PC-3 (cell line): ENCODE measurements around the gene FOXD2. TPM values are rescaled to one million over a fixed set of nuclear protein-coding genes. Genes with fewer than 3 reads are reported as not detected.

Source experiments
- ATAC-seq: fragments of 200-7000 bp; cut with Tn5 transposase; 2 replicates; pipeline ENCODE4 v1.9.1; 2020; ENCODE audit warnings: mild to moderate bottlenecking, moderate library complexity
- BruUV-seq: library from RNA; stranded (reverse); fragments of 400-500 nt; replicated peaks from 2 replicates; lab custom pipeline; 2021; lab: Mats Ljungman, UMichigan
- CTCF ChIA-PET: fragments of 300-600 bp; sonication (Branson Sonifier 250); formaldehyde crosslinking; loops from one replicate; lab custom pipeline; 2022; ENCODE audit warnings: antibody characterized with exemption; lab: Charles Lee
- POLR2A ChIA-PET: fragments of 300-600 bp; sonication (Branson Sonifier 250); formaldehyde crosslinking; loops from one replicate; lab custom pipeline; 2022; ENCODE audit warnings: antibody characterized with exemption; ENCODE audit not compliant: unreplicated experiment; lab: Charles Lee
- DNase-seq: peaks from one replicate; pipeline ENCODE4 v3.0.0-alpha.2; 2015
- H2AFZ ChIP-seq: fragments of 300-600 bp; sonication (generic); 2 replicates; pipeline ENCODE4 v1.6.0; 2016; ENCODE audit warnings: antibody characterized with exemption, low read length
- H3F3A ChIP-seq: fragments of 300-600 bp; sonication (generic); one replicate; pipeline ENCODE4 v1.6.0; 2017; ENCODE audit warnings: antibody characterized with exemption, low read length, control low read depth, mild to moderate bottlenecking; ENCODE audit not compliant: unreplicated experiment
- H3K27ac ChIP-seq: fragments of 300-600 bp; sonication (generic); 2 replicates; pipeline ENCODE4 v1.5.1; 2016; ENCODE audit warnings: mild to moderate bottlenecking, low read length
- H3K27me3 ChIP-seq: fragments of 300-600 bp; sonication (generic); 2 replicates; pipeline ENCODE4 v1.6.1; 2016; ENCODE audit warnings: low read length, mixed read lengths
- H3K36me3 ChIP-seq: fragments of 300-600 bp; sonication (generic); 2 replicates; pipeline ENCODE4 v1.6.1; 2016; ENCODE audit warnings: low read depth, mixed run types, low read length, mixed read lengths
- H3K4me1 ChIP-seq: fragments of 300-600 bp; sonication (generic); 2 replicates; pipeline ENCODE4 v1.5.1; 2016; ENCODE audit warnings: low read length; ENCODE audit not compliant: insufficient read depth
- H3K4me2 ChIP-seq: fragments of 300-600 bp; sonication (generic); 2 replicates; pipeline ENCODE4 v1.6.0; 2016; ENCODE audit warnings: low read length
- H3K4me3 ChIP-seq: fragments of 300-600 bp; sonication (generic); 2 replicates; pipeline ENCODE4 v1.5.1; 2016; ENCODE audit warnings: mild to moderate bottlenecking, low read length, mixed read lengths
- H3K79me2 ChIP-seq: fragments of 300-600 bp; sonication (generic); 2 replicates; pipeline ENCODE4 v1.6.1; 2017; ENCODE audit warnings: low read length, mixed read lengths
- H3K9ac ChIP-seq: fragments of 300-600 bp; sonication (generic); 2 replicates; pipeline ENCODE4 v1.6.0; 2016; ENCODE audit warnings: mild to moderate bottlenecking, low read length
- H3K9me2 ChIP-seq: fragments of 300-600 bp; sonication (generic); replicated peaks from 2 replicates; pipeline ENCODE4 v1.6.1; 2016; ENCODE audit warnings: mixed run types, low read length, mixed read lengths
- H3K9me3 ChIP-seq: fragments of 300-600 bp; sonication (generic); 2 replicates; pipeline ENCODE4 v1.6.1; 2016; ENCODE audit warnings: low read length, mixed read lengths
- H4K20me1 ChIP-seq: fragments of 300-600 bp; sonication (generic); 2 replicates; pipeline ENCODE4 v1.6.1; 2016; ENCODE audit warnings: low read length, mixed read lengths
- CTCF ChIP-seq: fragments of 300-600 bp; sonication (generic); conservative IDR thresholded peaks from 2 replicates; pipeline ENCODE4 v1.5.1; 2017; ENCODE audit warnings: antibody characterized with exemption, low read depth, mild to moderate bottlenecking, low read length
- EZH2 ChIP-seq: fragments of 300-600 bp; sonication (generic); IDR thresholded peaks from one replicate; pipeline ENCODE4 v1.6.1; 2017; ENCODE audit warnings: antibody characterized with exemption, mild to moderate bottlenecking, low read length; ENCODE audit not compliant: unreplicated experiment
- EZH2phosphoT487 ChIP-seq: fragments of 300-600 bp; sonication (generic); IDR thresholded peaks from 2 replicates; pipeline ENCODE4 v1.6.1; 2018; ENCODE audit warnings: mild to moderate bottlenecking, antibody characterized with exemption, low read length, borderline replicate concordance
- intact Hi-C: fragments of 100-400 bp; cut with micrococcal nuclease; formaldehyde crosslinking; loops from 2 replicates; pipeline ENCODE4 v1.9.0; 2023
- total RNA-seq: library from RNA; depleted of rRNA; stranded (reverse); fragments of >200 nt; gene quantifications from 2 replicates; pipeline ENCODE4 v1.2.3, GENCODE V29; 2014

The FOXD2 gene
- total RNA-seq, 1 experiment from 2014 or later, result 0.80 TPM

- intact Hi-C loops, result loop anchor here (1.0 kb wide), 2 partner anchors 35 to 245 kb away; no protein-coding TSS in a partner anchor
- H3K9ac ChIP-seq, result no peak overlapping the region
- no peaks in the 10 kb centered on the region for H3F3A ChIP-seq
- no peaks in the 10 kb centered on the region for H3K9me2 ChIP-seq
- POLR2A ChIA-PET, result no interaction called here
- H3K27me3 ChIP-seq, result no peaks in the 10 kb centered on the region
- H3K4me3 ChIP-seq, result no peak overlapping the region
- H3K36me3 ChIP-seq, result no peaks in the 10 kb centered on the region
- TF ChIP-seq EZH2phosphoT487 (no peak), CTCF (no peak), EZH2 (no peak)
- no peak overlapping the region for H3K4me2 ChIP-seq
- CTCF ChIA-PET, result interaction anchor here (0.6 to 0.7 kb wide), 2 partner anchors 228 to 302 kb away, joined by 3 read pairs; no protein-coding TSS in a partner anchor
- no peak overlapping the region for H2AFZ ChIP-seq
- no peak overlapping the region for H3K27ac ChIP-seq
- no TSS peak for BruUV-seq
- H3K9me3 ChIP-seq, result no peaks in the 10 kb centered on the region
- ATAC-seq (no peak), DNase-seq (no peak)
- no peaks in the 10 kb centered on the region for H4K20me1 ChIP-seq
- no peaks in the 10 kb centered on the region for H3K79me2 ChIP-seq
- H3K4me1 ChIP-seq, result no peaks in the 10 kb centered on the region
These were observed 14.0 kb upstream of the FOXD2 start for GRCh38 chr1:47423872-47424271.

- intact Hi-C loops, result loop anchor here (1.0 kb wide), 2 partner anchors 35 to 245 kb away; no protein-coding TSS in a partner anchor
- DNase-seq, result peak; percentile 82
- no TSS peak for BruUV-seq
- no peak overlapping the region for H3K4me3 ChIP-seq
- no peaks in the 10 kb centered on the region for H3K9me2 ChIP-seq
- H3K79me2 ChIP-seq, result no peaks in the 10 kb centered on the region
- H4K20me1 ChIP-seq, result no peaks in the 10 kb centered on the region
- no peak overlapping the region for H2AFZ ChIP-seq
- CTCF ChIA-PET, result interaction anchor here (0.5 to 0.9 kb wide), 5 partner anchors 13 to 690 kb away, joined by 3 to 5 read pairs (median 3); partner anchors contain the start of gene FOXD2
- no peak overlapping the region for H3K9ac ChIP-seq
- no peak overlapping the region for H3K27ac ChIP-seq
- no peaks in the 10 kb centered on the region for H3K27me3 ChIP-seq
- no peak overlapping the region for H3K4me2 ChIP-seq
- H3K4me1 ChIP-seq, result no peaks in the 10 kb centered on the region
- no peaks in the 10 kb centered on the region for H3F3A ChIP-seq
- H3K36me3 ChIP-seq, result no peaks in the 10 kb centered on the region
- ATAC-seq, result peak; percentile 90
- TF ChIP-seq EZH2phosphoT487 (no peak), CTCF (peak; percentile 96), EZH2 (no peak)
- H3K9me3 ChIP-seq, result no peaks in the 10 kb centered on the region
- POLR2A ChIA-PET, result interaction anchor here (0.7 kb wide), 1 partner anchor 13 kb away, joined by 5 read pairs; no protein-coding TSS in a partner anchor
These were observed 13.4 kb upstream of the FOXD2 start for GRCh38 chr1:47424336-47424982.

- ChIA-PET POLR2A (no interaction called here), CTCF (interaction anchor here (1.2 to 1.8 kb wide), 3 partner anchors 221 to 295 kb away, joined by 4 to 28 read pairs (median 6); no protein-coding TSS in a partner anchor)
- no peak overlapping the region for H3K4me3 ChIP-seq
- no peak overlapping the region for H3K4me2 ChIP-seq
- H3K27ac ChIP-seq, result no peak overlapping the region
- intact Hi-C loops, result loop anchor here (10.0 kb wide), 1 partner anchor 133 kb away; no protein-coding TSS in a partner anchor
- no peaks in the 10 kb centered on the region for H3K36me3 ChIP-seq
- no peaks in the 10 kb centered on the region for H3K79me2 ChIP-seq
- H3F3A ChIP-seq, result no peaks in the 10 kb centered on the region
- H3K4me1 ChIP-seq, result peaks cover 12% of the 10 kb centered on the region; the same call in 1 of the 2 replicates
- no TSS peak for BruUV-seq
- no peak overlapping the region for H2AFZ ChIP-seq
- DNase-seq (no peak), ATAC-seq (no peak)
- no peaks in the 10 kb centered on the region for H3K9me2 ChIP-seq
- no peaks in the 10 kb centered on the region for H4K20me1 ChIP-seq
- no peaks in the 10 kb centered on the region for H3K9me3 ChIP-seq
- H3K9ac ChIP-seq, result no peak overlapping the region
- TF ChIP-seq EZH2phosphoT487 (no peak), EZH2 (no peak), CTCF (no peak)
- no peaks in the 10 kb centered on the region for H3K27me3 ChIP-seq
These were observed 6.3 kb upstream of the FOXD2 start for GRCh38 chr1:47431534-47431933.
